Stimulated activated CD4-positive, alpha-beta T cell treated with anti-CD3 and anti-CD28 coated beads, TNF-alpha, amount 100 ng/mL, for 24 hours (primary cell): Measurements from ENCODE around the gene CDC42SE1.
"Not testable (repeated sequence)": the region's sequence is repeated elsewhere in the genome, so short reads cannot be mapped to it uniquely, and the experiment has no call there.

Experiments used
- DNase-seq, 3 experiments: peaks; one replicate each; pipeline ENCODE4 v3.0.0-alpha.2; 2020; ENCODE audit warnings: low read depth in 3 of 3

CDC42SE1 gene

DNA sequence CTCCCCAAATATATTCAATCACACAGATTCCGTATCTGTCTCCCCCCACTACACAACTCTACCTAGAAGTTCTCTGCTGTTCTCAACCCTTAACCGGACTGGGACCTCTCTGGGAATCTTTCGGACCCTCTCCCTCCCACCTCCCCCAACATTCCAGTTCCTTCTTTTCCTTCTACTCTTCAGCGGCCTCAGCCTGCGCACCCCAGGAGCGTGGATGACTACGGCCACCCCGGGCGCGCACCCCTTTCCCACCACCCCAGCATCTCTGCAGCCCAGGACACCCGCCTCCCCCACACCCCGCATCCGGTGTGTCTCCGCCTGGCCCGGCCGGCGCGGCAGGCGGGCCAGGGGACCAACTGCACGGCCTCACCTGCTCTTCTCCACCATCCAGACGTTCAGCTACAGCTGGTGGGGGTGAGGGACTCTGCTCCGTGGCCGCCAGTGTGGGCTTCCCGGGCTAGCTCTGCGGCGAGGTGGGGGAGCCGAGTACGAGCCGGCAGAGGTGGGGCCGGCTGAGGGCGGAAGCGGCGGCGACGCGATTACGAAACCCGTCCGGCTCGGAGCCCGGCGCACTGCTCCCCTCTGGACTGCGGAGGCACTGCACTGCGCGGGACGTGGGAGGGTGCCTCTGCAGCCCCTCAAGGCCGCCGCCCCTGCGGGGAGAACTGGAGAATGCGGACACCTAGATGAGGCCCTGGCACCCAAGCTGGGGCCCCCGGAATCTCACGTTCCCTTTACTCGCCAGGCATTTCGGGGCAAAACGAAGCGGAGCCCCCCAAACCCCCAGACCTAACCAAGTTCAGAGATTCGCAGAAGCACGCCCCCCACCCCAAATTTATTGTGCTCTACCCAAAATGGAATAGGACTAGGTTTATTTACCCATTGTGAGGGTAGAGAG, at the start of gene CDC42SE1:
Gene CDC42SE1, minus strand, starts transcription at position 514 of the 898 bp plus-strand sequence. CDS start 3,892 bp downstream, outside the sequence.
- DNase-seq: peak; percentile 61 to 84 (median 65)

- no peak for DNase-seq
These were observed 48.9 kb upstream of the CDC42SE1 start for GRCh38 chr1:151108331-151108730.

DNA sequence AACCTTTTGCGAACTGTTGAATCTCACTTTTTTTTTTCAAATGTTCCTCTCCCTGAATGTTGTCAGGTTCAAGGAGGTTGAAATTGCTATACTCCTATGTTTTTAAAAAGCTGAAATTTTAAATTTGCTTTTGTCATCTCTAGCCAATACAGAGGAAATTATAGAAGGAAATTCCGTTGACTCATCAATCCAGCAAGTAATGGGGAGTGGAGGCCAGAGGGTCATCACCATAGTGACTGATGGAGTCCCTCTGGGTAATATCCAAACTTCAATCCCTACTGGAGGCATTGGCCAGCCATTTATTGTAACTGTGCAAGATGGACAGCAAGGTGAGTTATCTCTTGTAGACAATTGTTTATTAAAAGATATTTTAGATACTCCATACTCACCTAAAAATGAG, 47.5 kb upstream of the CDC42SE1 start:
- no peak for DNase-seq

GRCh38 chr1:151104630-151105029, 45.2 kb upstream of the CDC42SE1 start:
- DNase-seq: no peak

DNA sequence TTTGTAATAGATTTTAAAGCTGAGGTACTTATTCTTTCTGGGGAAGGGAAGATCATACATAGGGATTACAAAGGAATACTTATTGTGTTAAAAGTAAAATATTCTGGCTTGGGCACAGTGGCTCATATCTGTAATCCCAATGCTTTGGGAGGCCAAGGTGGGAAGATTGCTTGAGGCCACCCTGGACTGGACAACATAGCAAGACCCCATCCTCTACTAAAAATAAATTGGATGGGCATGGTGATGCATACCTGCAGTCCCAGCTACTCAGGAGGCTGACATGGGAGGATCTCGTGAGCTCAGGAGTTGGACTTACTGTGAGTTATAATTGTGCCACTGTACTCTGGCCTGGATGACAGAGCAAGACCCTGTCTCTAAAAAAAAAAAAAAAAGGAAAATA, 38.7 kb upstream of the CDC42SE1 start:
- DNase-seq: no peak

GRCh38 chr1:151097426-151097825, 38.0 kb upstream of the CDC42SE1 start:
- not testable (repeated sequence) for DNase-seq

- DNase-seq: no peak
These were observed 26.6 kb upstream of the CDC42SE1 start for GRCh38 chr1:151085953-151086559.

DNA sequence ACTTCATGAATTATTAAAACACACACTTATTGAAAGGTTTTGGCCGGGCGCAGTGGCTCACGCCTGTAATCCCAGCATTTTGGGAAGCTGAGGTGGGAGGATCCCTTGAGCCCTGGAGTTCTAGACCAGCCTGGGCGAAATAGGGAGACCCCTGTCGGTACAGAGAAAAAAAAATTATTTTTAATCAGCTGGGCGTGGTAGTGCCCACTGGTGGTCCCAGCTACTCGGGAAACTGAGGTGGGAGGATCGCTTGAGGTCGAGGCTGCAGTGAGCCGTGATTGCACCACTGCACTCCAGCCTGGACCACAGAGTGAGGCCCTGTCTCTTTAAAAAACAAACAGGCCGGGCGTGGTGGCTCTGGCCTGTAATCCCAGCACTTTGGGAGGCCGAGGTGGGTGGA, 12.8 kb upstream of the CDC42SE1 start:
- no peak for DNase-seq

DNA sequence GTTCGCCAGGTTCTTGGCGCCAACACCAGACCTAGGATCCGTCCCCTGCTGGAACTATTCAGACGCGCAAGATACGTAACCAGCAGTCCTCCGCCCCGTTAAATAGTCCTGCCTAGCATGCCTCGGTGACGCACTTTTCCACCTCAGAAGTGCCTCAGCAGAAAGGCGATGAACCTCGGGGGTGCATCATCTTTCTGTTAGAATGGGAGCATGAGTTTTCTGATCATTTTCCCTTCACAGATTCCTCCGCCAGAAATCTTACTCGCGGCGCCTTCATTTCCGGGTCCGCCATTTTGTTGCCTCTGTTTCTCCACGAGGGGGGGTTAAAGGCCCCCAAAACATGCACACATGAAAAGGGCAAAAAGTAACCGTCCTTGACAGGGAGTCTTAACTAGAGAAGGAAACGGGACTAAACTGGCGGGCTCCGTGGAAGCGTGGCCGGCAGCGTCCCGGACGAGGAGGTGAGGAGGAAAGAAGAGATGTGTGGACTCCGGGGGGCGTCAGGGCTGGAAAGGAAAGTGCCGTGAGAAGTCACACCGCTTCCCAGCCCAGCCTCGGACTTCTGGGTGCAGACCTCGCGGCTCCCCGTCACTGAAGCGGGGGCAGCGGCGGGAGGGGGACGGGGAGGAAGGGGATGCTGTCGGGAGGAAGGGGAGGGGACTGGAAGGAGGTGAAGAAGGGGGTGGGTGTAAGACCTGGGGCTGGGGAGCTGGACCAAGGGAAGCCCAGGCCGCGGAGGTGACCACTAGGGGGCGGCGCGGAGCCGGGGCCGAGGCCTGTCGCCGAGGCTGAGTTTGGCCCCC, 11.3 kb upstream of the CDC42SE1 start, which contains the start of gene GABPB2:
Gene GABPB2, plus strand, starts transcription at position 288 of the 803 bp plus-strand sequence. CDS start 17,429 bp downstream, outside the sequence.
- DNase-seq: peak; percentile 77 to 91 (median 78)

GRCh38 chr1:151069103-151069486, 9.7 kb upstream of the CDC42SE1 start:
- no peak for DNase-seq

DNA sequence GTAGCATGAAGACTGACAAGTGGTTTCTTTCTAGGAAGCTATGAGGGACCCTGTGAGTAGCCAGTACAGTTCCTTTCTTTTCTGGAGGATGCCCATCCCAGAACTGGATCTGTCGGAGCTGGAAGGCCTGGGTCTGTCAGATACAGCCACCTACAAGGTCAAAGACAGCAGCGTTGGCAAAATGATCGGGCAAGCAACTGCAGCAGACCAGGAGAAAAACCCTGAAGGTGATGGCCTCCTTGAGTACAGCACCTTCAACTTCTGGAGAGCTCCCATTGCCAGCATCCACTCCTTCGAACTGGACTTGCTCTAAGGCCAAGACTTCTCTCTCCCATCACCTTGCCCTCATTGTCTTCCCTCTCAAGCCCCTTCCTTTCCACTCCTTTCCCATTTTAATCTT, 7.8 kb upstream of the CDC42SE1 start:
- DNase-seq: no peak

DNA sequence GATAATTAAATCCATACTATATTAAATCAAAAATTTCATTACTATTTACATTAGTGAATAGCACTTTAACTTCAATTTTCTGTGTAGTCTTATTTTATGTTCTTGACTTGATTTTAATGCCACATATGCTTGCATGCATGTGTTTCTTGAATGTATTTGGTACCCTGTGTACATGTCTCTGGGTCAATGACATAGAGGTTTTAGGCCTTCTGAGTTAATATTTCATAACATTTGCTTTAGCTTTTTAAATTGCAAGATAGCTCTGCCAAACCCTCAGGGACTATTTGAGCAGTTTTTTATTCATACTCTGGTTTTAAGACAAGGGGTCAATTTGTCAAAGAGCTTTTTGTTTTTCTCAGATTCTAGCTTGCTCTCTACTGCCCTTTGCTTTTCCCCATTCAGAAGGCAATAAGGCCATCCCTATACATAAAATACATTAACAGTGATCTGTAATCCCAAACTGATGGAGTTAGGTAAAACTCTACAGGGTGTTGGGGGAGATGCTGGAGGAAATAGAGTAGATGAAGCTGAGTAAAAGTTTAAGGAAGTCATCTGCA, 5.7 kb upstream of the CDC42SE1 start:
- no peak for DNase-seq

- no peak for DNase-seq
These were observed 3.4 kb upstream of the CDC42SE1 start for GRCh38 chr1:151062741-151063371.

DNA sequence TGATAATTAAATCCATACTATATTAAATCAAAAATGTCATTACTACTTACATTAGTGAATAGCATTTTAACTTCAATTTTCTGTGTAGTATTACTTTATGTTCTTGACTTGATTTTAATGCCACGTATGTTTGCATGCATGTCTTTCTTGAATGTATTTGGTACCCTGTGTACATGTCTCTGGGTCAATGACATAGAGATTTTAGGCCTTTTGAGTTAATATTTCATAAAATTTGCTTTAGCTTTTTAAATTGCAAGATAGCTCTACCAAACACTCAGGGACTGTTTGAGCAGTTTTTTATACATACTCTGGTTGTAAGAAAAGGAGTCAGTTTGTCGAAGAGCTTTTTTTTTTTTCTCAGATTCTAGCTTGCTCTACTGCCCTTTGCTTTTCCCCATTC, 2.3 kb upstream of the CDC42SE1 start:
- DNase-seq: no peak

- DNase-seq: no peak
These were observed 1.4 kb upstream of the CDC42SE1 start for GRCh38 chr1:151060657-151061421.

DNA sequence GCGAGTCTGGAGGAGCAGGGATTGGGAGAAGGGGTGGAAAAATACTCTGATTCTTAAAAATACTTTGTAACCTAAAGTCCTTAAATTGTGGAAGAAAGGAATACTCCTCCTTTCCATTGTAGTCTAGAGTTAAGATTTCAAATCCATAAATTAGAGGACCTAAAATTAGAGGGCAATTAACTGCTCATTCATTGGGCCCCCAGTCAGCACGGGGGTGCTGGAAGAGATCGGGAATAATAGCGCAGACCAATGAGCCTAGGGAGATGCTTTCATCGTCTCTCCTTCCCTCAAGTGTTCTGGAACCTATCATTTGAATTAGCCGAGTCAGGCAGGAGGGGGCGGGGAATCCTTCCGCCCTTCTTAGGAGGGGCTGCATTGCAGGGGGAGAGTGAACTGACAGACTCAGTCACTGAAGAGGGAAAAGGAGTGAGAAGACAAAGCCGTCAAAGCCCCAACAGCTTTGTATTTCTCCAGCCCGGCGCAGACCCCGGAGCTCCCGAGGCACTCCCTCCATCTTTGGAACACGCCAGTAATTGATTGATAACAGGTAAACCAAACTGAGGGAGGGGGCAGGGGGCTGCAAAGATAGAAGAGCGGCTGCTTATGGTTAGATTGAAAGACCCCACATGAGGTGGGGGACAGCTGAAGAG, 710 bp upstream of the CDC42SE1 start, which contains the start of gene MLLT11:
Gene MLLT11, plus strand, starts transcription at position 391 of the 650 bp plus-strand sequence. CDS start 6,828 bp downstream, outside the sequence.
- no peak for DNase-seq

- DNase-seq: no peak
These were observed 730 bp downstream of the CDC42SE1 start for GRCh38 chr1:151058692-151059091.

GRCh38 chr1:151056149-151056548, 3.3 kb downstream of the CDC42SE1 start:
- no peak for DNase-seq

GRCh38 chr1:151055581-151055980, 3.8 kb downstream of the CDC42SE1 start:
- no peak for DNase-seq
